Glomerular endothelial cell (primary cell): ENCODE data around the gene SART3. TPM values are rescaled to one million over a fixed set of nuclear protein-coding genes. Genes with fewer than 3 reads are reported as not detected.
A peak's percentile ranks its signal among the peaks of the same experiment; 100 is the strongest.
"Not testable (repeated sequence)": the region's sequence is repeated elsewhere in the genome, so short reads cannot be mapped to it uniquely, and the experiment has no call there.

Experiments
- DNase-seq: peaks from one replicate; pipeline ENCODE4 v3.0.0-alpha.2; 2011; ENCODE audit warnings: low read depth, low spot score; ENCODE audit errors: extremely low read depth
- total RNA-seq: library from RNA; depleted of rRNA; stranded (reverse); fragments of >200 nt; gene quantifications from 2 replicates; pipeline ENCODE4 v1.2.3, GENCODE V29; 2015

The SART3 gene
- total RNA-seq, 1 donor from 2014 or later = 54.7 TPM

DNA sequence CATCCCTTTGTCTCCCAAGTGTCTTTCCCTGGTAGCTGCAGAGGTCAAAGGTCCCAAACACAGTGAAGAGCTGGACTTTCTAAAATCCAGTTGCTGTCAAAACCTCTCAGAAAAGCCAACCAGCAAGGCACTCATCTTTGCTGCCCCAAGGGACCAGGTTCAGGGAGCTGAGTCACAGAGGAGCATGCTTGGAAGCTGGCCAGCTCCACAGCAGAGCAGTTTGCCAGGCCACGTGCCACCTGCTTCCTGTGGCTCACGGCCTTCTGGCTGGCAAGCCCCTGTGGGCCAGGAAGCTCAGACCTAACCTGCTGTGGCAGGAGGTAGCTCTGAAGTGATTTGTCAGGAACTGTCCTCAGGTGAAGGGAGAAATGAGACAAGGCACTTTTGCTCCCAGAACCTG lies 5.0 kb upstream of the SART3 start:
- peak; percentile 52 for DNase-seq

GRCh38 chr12:108565146-108565545 lies 4.2 kb upstream of the SART3 start:
- DNase-seq = no peak

DNA sequence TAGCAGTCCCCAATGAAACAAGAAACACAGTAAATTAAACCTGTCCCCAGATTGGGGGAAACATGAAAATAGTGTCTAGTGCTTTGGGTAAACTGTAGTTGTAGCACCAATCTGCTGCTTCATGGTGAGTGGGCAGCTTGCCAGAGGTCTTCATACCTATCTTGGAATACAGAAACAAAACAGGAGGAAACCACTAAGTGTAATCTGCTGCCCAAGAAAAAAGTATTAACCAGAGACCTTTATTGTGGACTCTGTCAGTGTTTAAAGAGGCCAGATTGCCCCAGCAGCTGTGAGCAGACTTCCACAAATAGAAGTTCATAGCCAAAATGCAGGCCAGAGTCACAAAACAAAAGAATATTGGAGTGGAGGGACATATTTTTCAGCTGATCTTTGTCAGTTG lies 3.8 kb upstream of the SART3 start:
- DNase-seq = no peak

DNA sequence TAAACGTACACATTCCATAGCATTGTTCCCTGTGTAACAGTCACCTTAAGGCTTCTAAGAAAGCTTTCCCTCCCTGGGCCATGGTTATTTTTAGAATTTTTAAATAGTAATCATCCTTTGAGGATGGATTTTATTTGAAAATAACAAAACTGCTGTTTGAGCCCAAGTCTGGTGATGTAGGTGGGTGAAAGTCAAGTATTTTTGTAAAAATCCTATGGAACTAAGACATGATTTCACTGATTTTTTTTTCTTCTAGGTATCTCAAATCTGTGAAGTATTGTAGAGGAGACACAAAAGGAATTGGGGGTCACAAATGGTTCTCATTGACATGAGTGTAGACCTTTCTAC lies 2.8 kb upstream of the SART3 start:
- DNase-seq = no peak

DNA sequence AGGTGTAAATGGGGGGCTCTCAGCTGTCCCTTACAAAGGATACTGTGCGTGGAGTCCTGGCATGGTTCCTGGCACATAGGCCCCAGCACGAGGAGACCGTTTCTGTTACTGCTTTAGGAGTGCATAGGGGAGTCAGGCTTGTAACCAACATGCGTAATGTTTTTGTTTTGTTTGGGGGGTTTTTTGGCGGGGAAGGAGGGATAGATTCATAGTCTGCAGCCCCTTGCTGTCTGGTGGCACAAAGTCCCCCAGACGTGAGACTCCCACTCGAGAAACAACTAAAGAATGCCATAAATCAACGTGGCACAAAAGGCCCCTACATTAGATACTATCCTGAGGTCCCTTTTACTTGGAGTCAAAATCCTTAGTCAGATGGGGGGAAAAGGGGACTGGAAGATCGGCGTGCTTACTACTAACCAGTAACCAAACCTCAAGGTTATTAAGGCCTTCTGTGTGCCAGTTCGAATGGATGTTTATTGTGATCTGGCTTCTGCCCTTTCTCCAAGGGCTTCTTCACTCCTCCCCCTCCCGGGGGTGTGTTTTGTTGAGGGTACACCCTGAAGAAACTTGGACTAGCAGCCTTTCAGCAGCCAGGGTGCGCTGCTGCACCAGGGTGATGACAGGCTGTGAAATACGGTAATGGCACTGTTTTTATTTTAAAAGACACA lies 2.3 kb upstream of the SART3 start:
- peak; percentile 58 for DNase-seq

- peak; percentile 72 for DNase-seq
Observed at GRCh38 chr12:108562348-108563135, 1.6 kb upstream of the SART3 start, which contains the start of gene ISCU. ISCU (plus strand) TSS chr12:108562596; CDS start chr12:108562623, 27 bp downstream.

GRCh38 chr12:108561852-108562347 lies 927 bp upstream of the SART3 start:
- no peak for DNase-seq

DNA sequence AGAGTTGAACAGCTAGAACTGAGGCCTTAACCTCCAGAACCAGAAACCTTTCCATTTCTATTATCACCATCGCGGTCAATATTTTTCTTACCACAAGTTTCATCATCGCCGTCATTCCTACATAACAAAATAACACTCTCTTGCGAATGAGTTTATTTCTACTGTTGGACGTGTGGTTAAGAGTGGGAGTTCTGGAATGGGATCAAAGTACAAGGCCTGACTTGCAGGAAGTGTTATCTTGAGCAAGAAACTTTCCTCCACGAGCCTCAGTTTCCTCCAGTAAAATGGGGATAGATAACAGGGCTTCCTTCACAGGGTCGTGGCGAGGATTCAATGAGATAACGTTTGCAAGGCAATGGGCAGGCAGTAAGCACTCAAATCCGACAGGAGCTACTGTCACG lies 652 bp downstream of the SART3 start:
- no peak for DNase-seq

- no peak for DNase-seq
Observed at GRCh38 chr12:108559748-108560147, 1.2 kb downstream of the SART3 start.

DNA sequence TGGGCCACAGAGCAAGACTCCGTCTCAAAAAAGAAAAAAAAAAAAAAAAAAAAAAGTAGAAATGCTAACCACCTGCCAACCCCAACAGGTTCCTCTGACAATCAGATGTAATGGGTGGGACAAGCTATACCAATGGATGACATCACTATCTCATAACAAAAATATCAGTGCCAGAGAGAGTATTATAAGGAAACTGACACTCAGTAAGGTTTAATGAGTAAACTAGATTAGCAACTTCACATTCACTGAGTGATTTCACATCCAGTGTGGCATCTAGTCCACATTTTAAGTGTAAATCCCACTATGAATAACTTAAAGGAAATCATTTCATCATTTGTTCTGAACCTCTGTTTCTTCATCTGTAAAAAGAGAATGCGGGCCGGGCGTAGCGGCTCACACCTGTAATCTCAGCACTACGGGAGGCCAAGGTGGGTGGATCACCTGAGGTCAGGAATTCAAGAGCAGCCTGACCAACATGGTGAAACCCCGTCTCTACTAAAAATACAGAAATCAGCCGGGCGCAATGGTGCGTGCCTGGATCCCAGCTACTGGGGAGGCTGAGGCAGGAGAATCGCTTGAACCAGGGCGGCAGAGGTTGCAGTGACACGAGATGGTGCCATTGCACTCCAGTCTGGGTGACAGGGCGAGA lies 1.8 kb downstream of the SART3 start:
- no peak for DNase-seq

GRCh38 chr12:108555383-108555782 lies 5.6 kb downstream of the SART3 start:
- not testable (repeated sequence) for DNase-seq

- DNase-seq = no peak
Observed at GRCh38 chr12:108553799-108554198, 7.2 kb downstream of the SART3 start.

- no peak for DNase-seq
Observed at GRCh38 chr12:108551535-108551934, 9.4 kb downstream of the SART3 start.

DNA sequence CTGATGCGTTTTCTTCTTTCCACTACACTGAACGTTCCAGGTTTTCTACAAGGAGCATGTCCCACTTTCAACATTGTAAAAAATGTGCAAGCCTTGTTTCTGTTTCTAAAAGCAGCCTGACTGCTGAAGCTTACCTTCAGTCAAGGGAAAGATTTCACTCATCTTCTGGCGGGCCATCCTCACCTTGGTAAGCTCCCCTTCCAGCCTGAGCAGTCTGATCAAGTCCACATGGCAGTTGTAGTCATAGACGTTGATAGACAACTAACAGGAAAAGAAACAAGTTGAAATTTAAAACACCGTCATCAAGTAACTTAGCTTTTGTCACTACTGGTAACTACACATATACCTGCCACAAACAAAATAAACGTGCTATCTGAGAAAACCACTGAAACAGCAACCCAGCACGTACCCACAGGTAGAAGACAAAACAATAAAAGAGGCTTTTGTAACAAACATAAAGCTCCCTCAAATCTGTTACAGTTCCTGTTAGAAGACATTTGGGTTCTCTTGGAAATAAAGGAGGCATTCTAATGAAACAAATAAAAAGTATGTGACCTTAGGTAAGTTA lies 11.9 kb downstream of the SART3 start:
- no peak for DNase-seq

DNA sequence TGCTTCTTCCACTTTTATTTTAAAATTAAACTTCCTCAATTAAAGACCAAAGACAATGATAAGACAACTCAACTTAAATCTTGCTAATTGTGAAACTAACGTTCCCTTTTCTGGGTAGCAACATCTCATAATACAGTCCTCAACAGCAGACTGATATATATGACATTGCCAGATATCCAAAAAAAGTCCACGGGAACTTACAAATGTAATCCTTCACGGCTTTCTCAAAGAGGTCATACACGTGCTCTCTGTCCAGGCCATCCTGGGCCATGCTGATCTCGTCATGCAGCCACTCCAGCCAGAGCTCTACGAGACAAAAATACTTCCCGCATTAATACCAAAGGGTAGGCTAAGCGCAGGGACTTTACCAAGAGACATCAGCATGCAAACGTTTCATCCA lies 13.3 kb downstream of the SART3 start:
- no peak for DNase-seq

- no peak for DNase-seq
Observed at GRCh38 chr12:108543652-108544051, 17.3 kb downstream of the SART3 start.

DNA sequence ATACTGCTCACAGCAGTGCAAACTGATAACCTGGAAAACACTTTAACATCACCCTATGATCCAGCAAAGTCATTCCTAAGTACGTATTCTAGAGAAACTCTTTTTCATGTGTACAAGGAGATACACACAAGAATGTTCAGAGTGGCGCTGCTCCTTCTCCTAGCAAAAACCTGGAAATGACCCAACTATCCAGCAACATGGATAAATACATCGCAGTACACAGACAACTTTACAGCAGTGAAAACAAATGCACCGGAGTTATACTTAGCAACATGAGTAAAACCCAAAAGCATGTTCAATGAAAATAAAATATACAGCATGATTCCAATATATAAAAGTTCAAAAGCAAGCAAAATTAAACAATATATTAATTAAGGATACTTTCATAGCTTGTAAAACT lies 18.7 kb downstream of the SART3 start:
- DNase-seq = no peak

- DNase-seq = no peak
Observed at GRCh38 chr12:108538616-108539195, 22.3 kb downstream of the SART3 start.

GRCh38 chr12:108538146-108538545 lies 22.8 kb downstream of the SART3 start:
- DNase-seq = no peak

DNA sequence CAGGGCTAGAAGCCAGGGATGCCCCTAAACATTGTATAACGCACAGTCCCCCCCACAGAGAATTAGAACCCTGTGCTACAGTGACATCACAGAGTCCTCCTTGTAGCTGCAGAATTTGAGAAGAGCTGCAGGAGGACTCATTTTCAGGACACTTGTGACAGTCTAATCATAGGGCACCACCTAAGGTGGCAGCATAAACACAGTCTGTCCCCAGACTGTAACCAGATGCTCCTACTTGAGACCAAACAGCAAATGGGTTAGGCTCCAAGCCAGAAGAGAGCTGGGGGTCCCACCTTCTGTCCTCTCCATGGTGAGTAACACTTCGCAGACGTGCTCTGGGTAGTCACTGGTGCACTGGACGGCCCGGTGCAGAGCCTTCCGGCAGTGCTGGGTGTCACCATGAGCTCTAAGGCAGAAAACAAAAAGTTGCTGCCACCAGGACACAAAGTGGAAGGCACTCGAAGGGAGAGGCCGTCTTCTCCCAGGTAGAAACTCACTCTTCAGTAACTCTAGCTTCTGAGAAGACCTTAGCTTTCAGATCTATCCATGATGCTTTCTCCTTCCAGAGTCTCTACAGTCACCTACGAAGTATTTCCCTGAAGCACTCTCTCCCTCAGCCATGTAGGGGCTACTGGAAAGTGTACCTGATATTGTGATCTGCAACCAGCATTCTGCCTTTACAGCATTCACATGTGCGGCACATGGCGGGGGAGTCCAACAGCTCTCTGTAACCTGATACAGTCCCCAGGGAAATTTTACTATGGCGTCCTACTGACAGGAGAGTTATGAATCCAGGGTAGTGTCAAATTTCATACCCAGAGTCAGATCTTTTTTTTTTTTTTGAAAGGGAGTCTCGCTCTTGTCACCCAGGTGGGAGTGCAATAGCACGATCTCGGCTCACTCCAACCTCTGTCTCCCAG lies 28.8 kb downstream of the SART3 start:
- no peak for DNase-seq
